ENCODE measurements around the gene MTERF2.

MTERF2 gene

GRCh38 chr12:106954462-106955376, 32.2 kb downstream of the MTERF2 start:
- no peak for DNase-seq (ENCODE audit: low read depth, low spot score)

DNA sequence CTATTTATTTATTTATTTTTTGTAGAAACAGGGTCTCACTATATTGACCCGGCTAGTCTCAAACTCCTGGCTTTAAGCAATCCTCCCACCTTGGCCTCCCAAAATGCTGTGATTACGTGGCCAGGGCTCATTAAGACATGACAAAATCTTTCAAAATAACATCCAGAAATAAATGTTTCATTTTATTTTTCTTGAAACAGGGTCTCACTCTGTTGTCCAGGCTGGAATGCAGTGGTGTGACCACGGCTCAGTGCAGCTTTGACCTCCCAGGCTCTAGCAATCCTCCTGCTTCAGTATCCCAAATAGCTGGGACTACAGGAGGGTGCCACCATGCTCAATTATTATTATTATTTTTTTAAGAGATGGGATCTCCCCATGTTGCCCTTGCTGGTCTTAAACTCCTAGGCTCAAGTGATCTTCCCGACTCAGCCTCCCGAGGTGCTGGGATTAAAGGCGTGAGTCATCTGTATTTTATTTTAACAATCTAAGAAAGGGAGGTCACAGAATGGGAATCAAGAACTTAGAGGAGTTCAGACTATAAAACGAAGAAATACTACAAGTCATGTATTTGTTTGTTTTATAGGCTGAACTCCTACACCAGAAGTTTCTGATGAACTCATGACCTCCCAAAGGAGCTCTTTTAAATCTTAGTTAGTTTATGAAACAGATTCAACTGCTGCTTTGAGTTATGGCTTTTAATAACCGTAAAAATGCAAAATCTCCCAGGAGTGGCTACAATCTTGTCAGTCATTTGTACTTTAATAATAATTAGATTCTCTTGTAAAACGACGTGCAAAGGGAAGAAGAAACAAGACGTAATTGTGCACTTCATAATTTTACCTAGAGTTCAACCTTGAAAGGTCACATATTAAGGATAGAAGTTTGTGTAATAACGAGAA, 33.3 kb downstream of the MTERF2 start:
- DNase-seq (ENCODE audit: low read depth, low spot score), result no peak

DNA sequence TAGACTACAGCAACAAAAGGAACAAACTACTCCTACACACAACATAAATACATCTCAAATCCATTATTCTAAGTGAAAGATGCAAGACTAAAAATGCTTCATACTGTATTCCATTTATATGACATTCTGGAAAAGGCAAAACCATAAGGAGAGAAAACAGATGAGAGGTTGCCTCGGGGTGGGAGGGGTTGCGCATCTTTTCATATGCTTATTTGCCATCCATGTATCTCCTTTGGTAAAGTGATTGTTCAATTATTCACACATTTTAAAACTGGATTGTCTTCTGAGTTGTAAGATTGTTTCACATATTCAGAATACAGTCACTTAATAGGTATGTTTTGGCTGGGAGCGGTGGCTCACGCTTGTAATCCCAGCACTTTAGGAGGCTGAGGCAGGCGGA, 36.4 kb downstream of the MTERF2 start:
- DNase-seq (ENCODE audit: low read depth, low spot score), result no peak

GRCh38 chr12:106947461-106947860, 39.5 kb downstream of the MTERF2 start:
- no peak for DNase-seq (ENCODE audit: low read depth, low spot score)

GRCh38 chr12:106945261-106945851, 41.6 kb downstream of the MTERF2 start:
- no peak for DNase-seq (ENCODE audit: low read depth, low spot score)

DNA sequence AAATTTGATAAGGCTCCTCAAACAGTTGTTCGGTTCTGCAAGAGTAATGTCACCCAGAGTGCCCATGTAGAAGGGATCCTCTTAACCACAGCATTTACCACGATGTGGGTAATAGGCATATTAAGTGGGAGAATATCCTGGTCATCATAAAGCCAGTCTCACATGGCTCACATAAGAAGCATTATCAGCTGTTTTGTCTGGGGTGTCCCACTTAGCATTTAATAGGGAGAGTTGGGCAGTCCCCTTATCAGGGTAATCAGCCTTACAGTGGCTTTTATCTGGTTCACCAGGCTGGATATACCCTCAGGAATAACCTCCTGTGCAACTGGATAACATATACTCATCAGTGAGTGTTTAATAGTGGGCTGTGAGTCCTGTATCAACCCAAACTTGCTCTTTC, 44.2 kb downstream of the MTERF2 start:
- DNase-seq (ENCODE audit: low read depth, low spot score), result no peak

- no peak for DNase-seq (ENCODE audit: low read depth, low spot score)
Measured at GRCh38 chr12:106941481-106942156, 45.3 kb downstream of the MTERF2 start.

DNA sequence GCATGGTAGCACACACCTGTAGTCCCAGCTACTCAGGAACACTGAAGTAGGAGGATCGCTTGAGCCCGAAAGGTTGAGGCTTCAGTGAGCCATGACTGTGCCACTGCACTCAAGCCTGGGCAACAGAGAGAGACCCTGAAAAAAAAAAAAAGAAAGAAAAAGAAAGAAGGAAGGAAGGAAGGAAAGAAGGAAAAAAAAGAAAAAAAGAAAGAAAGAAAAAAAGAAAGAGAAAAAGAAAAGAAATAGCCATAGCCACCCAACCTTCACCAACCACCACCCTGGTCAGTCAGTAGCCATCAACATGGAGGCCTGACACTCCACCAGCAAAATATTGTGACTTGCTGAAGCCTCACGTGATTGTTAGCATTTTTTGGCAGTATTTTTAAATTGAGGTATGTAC, 52.7 kb downstream of the MTERF2 start:
- no peak for DNase-seq (ENCODE audit: low read depth, low spot score)
